GM19351 (cell line): Measurements from ENCODE around the gene GADL1.

Source experiments
- ATAC-seq: cut with Tn5 transposase; IDR thresholded peaks from one replicate; pipeline ENCODE4 v1.9.1; 2021; ENCODE audit warnings: mild to moderate bottlenecking, moderate library complexity; ENCODE audit not compliant: unreplicated experiment

Gene GADL1

DNA sequence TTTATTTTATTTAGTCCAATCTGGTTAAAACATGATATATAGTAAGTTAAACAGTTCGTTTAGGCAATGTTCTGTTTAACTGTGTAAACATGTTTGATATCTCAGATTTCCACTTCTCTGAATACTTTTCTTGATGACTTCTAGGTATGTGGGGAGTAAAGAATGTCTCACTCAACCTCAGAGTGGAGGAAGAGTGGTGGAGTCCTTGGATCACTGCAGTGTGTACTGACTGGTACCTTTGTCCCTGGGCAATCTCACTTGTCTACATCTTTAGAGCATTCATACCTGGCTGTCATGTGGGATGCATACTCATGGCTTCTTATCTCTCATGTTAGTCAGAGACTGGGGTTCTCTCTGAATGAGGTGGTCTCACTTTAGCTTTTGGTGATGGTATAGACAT lies 15.6 kb downstream of the GADL1 start:
- ATAC-seq = no peak

GRCh38 chr3:30875505-30875904 lies 19.0 kb downstream of the GADL1 start:
- ATAC-seq = no peak

GRCh38 chr3:30873671-30874070 lies 20.8 kb downstream of the GADL1 start:
- ATAC-seq = no peak

GRCh38 chr3:30872879-30873278 lies 21.6 kb downstream of the GADL1 start:
- ATAC-seq = no peak

- no peak for ATAC-seq
These were observed 22.7 kb downstream of the GADL1 start for GRCh38 chr3:30871720-30872119.

DNA sequence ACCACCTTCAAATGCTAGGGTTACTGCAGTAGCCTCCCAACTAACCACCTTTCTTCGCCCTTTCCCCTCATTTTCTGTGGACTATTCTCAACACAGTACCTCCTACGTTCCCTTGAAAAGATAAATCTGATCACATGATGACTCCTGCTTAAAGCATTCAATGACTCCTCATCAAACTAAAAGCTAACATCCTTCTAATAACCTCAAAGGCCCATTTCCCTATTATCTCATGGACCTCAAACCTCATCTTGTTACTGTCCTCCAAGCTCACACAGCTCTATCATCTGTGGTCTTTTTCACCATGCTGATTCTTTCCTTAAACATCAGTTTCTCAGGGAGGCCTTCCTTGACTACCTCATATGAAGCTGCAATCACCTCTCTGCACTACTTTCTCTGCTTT lies 29.6 kb downstream of the GADL1 start:
- no peak for ATAC-seq

GRCh38 chr3:30864132-30864531 lies 30.3 kb downstream of the GADL1 start:
- ATAC-seq = no peak

DNA sequence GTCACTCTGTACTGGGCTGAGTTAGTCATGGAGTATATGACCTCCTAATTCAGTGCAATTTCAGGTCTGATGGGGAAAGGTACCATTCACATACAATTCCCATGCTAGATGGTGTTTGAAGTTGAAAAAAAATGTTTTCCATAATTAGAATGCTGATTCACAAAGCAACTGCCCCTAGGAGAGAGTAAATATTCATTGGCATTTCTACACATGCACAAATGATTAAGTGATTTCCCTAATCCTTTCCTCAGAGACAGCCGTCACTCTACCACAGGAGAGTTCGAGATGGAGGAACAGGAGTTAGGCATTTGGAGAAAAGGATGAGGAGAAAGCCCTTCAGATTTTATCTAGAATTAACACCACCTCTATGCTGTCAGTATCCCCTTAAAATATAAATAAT lies 32.5 kb downstream of the GADL1 start:
- no peak for ATAC-seq

DNA sequence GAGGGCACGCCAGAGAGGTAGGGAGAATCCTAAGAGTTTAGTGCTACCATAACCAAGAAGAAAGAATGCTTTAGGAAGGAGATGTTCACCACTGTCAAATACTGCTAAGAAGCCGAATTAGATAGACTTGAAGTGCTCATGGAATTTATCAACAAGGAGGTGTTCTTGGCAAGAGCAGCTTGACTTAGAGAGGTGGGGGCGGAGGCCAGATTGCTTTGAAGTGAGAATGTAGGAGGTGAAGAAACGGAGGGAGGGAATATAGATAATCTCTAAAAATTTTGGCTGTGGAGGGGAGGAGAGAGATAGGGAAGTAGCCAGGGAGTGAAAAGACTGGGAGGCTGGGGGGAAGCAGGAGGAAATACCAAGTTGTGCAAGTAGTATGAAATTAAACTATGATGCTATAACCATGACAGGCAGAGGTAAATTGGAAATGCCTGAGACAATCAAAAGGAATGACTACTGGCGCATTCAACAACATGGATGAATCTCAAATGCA lies 35.5 kb downstream of the GADL1 start:
- no peak for ATAC-seq

- ATAC-seq = no peak
These were observed 38.8 kb downstream of the GADL1 start for GRCh38 chr3:30855400-30856292.

DNA sequence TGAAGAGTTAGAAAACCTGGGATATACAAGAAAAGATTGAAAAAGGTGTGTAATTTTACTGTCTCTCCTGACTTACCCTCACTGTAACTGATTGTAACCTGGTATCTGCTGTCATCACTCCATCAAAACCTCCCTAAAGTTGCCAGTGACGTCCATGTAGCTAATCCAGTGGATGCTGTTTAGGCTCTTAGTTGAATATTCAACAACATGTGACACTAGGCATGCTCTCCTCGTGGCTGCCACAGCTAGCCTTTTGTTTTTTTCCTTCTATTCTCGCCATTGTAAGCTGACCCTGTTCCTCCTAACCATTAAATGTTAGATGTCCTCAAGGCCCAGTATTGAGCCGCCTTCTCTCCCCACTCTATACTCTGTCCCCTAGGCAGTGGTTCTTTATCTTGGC lies 41.6 kb downstream of the GADL1 start:
- no peak for ATAC-seq

GRCh38 chr3:30848087-30848779 lies 46.2 kb downstream of the GADL1 start:
- ATAC-seq = no peak

DNA sequence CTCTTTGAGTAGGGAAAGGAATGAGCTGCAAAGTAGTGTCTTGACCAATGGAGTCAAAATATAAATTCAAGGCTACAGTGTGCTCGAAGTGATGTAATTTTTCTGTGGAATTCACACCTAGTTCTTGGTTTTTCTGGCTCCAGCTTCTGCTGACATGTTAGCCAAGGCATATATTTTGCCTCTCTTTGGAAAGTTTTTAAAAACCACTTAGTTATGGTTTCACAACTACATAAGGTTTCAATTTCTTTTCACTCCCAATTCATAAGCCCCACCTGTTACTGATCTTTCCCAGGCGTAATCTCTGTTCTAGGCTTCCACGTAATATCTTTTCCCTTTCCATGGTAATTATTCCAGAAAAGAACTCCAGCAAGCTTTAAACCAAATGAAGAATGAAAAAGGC lies 46.9 kb downstream of the GADL1 start:
- no peak for ATAC-seq

- no peak for ATAC-seq
These were observed 48.9 kb downstream of the GADL1 start for GRCh38 chr3:30845606-30846005.

DNA sequence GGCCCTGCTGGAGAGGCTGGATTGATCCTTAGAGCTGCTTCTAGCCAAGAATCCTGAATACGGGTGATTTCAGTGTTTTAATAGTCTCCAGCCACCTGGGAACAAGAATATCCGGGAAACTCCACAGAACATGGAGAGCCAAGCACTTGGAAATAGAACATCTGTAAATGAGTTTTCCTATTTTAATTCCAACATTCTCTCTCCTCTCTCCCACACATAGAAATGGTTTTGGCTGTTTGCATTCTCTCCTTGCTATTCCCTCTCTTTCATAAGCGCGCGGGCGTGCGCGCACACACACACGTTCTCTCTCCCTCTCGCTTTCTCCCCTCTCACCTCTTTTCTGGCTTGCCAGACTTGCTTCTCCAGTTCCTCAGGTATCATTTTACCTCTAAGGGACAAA lies 50.6 kb downstream of the GADL1 start:
- ATAC-seq = no peak

GRCh38 chr3:30836141-30836540 lies 58.3 kb downstream of the GADL1 start:
- ATAC-seq = no peak

GRCh38 chr3:30835667-30836066 lies 58.8 kb downstream of the GADL1 start:
- ATAC-seq = no peak

DNA sequence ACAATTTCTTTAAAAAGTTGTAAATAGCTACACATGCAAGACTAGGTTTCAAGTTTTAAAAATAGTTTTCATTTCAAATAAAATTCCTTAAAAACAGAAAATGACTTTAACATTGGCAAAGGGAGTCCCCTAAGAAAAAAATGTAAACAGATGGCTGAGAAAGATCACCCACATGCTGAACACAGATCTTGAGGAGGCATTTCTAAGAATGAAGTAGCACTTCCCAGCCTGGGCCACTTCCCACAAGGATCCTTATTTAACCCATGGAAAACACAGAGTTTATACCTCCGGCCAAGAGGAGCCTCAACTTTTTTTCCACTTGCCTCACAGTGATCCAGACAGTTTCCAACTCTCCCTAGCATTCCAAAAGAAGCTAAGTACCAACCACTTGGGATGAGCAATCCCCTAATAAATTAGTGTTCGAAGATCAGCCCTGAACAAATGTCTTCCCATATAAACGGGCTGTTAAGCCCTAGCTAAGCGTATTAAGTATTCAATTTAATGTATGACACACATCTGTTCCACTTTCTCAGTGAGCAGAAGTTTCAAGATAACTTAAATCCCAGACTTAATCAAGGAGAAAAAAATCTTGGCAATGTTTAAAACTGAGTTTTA lies 61.4 kb downstream of the GADL1 start:
- no peak for ATAC-seq

DNA sequence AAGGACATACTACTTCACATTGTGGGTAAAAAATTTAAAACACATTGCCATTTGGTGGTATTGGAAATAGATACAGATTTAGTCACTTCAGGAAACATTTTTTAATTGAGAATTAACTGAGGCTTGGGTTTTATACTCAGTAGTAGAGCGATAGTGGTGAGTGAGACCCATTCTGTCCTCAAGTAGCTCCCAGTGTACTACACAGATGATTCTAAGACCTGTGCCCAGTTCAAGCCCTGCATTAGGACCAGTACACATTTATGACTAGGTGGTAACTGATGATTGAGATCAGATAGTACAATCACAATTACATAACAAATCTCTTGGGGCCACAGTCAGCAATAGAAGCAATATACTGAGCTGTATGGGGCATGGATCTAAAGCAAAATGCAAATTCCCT lies 67.4 kb downstream of the GADL1 start:
- no peak for ATAC-seq

DNA sequence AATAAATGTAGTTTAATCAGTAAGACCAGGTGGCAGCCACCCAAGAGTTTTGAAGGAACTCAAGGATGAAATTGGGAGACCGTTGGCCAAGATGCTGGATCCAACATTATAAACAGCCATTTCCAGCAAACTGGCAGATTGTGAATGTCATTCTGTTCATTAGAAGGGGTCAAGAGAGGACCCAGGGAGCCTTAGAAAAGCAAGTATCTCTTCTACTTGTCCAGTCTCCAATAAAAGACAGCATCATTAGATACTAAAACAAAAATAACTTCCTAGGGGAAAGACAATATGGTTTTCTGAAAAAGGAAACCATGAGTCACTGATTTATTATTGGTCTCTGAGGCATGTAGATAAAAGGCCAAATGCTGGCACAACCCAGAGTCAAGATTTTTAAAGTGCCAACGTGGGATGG lies 67.9 kb downstream of the GADL1 start:
- no peak for ATAC-seq

DNA sequence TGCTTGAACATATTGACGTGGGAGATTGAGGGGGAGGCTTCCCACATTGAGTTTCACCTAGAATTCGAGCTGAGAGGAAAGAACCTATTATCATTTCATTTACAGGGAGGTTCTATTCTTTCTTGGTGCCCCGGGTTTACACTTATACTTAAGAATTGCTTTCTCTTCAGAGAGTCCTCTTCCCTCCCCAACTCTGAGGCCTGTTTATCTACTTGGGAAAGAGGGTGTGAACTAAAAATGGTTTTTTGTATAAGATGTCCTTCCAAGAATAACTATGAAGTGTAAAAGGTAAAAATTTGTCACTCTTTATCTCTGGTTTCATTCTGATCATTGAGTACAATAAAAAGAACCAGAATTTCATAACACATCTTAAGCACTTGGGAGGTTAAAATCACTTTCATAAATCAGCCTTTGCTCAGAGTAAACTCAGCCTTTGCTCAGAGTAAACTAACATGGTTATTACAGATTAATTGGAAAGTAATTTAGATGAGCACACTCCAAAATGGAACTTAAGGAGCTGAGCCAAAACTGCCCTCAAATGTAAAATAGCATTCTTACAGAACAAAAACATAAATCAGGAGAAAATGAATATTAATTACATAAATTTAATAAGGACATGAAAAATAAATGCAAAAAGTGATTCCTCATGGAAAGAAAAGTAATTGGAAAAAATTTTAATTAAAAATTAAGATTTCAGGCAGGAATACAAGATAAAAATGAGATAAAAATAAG lies 75.2 kb downstream of the GADL1 start:
- no peak for ATAC-seq
